WTC11 (cell line): ENCODE measurements around the gene FAM107B. TPM values are rescaled to one million over a fixed set of nuclear protein-coding genes. Genes with fewer than 3 reads are reported as not detected.
A peak's percentile ranks its signal among the peaks of the same experiment; 100 is the strongest.

Experiments used
- ATAC-seq: fragments of 200-7000 bp; cut with Tn5 transposase; 2 replicates; pipeline ENCODE4 v1.10.0; 2021; ENCODE audit warnings: mild to moderate bottlenecking, moderate library complexity
- CTCF ChIA-PET: fragments of 300-600 bp; sonication (Branson Sonifier 250); formaldehyde crosslinking; loops from one replicate; lab custom pipeline; 2021; ENCODE audit warnings: antibody characterized with exemption; lab: Charles Lee
- POLR2A ChIA-PET: fragments of 350-600 bp; sonication (Branson Sonifier 250); formaldehyde crosslinking; loops from one replicate; lab custom pipeline; 2021; ENCODE audit warnings: antibody characterized with exemption; lab: Charles Lee
- DNase-seq: peaks from one replicate; pipeline ENCODE4 v3.0.0; 2021; ENCODE audit warnings: low spot score
- H3K27ac Mint-ChIP-seq: 2 replicates; pipeline ENCODE4 v1.8.0; 2021; ENCODE audit warnings: mixed read lengths
- H3K27me3 Mint-ChIP-seq: 2 replicates; pipeline ENCODE4 v1.8.0; 2021; ENCODE audit warnings: low read depth, mild to moderate bottlenecking, moderate library complexity, mixed read lengths
- H3K36me3 Mint-ChIP-seq: 2 replicates; pipeline ENCODE4 v1.8.0; 2021; ENCODE audit warnings: mixed read lengths
- H3K4me1 Mint-ChIP-seq: 2 replicates; pipeline ENCODE4 v1.8.0; 2022; ENCODE audit warnings: mixed read lengths
- H3K4me3 Mint-ChIP-seq: 2 replicates; pipeline ENCODE4 v1.8.0; 2021; ENCODE audit warnings: mild to moderate bottlenecking, moderate library complexity, mixed read lengths
- H3K9me3 Mint-ChIP-seq: 2 replicates; pipeline ENCODE4 v1.8.0; 2021; ENCODE audit warnings: mixed read lengths
- EMX1 ChIP-seq: fragments of 250-450 bp; sonication (Bioruptor Pico); IDR thresholded peaks from 2 replicates; pipeline ENCODE4 v1.8.0; 2021; ENCODE audit warnings: mild to moderate bottlenecking
- GRHL2 ChIP-seq: fragments of 250-450 bp; sonication (Bioruptor Pico); IDR thresholded peaks from 2 replicates; pipeline ENCODE4 v1.8.0; 2022; ENCODE audit warnings: mild to moderate bottlenecking, moderate library complexity; ENCODE audit not compliant: insufficient replicate concordance, severe bottlenecking
- MLX ChIP-seq: sonication (generic); formaldehyde crosslinking; IDR thresholded peaks from 2 replicates; pipeline ENCODE4 v1.8.1; 2023; ENCODE audit warnings: mild to moderate bottlenecking, missing genetic modification reagents, moderate library complexity
- MXD4 ChIP-seq: fragments of 250-450 bp; sonication (Bioruptor Pico); IDR thresholded peaks from 2 replicates; pipeline ENCODE4 v1.8.0; 2021; ENCODE audit warnings: mild to moderate bottlenecking, moderate library complexity, borderline replicate concordance
- NFATC4 ChIP-seq: fragments of 250-450 bp; sonication (Bioruptor Pico); IDR thresholded peaks from 2 replicates; pipeline ENCODE4 v1.9.0; 2021; ENCODE audit warnings: mild to moderate bottlenecking
- NR1H2 ChIP-seq: sonication (generic); formaldehyde crosslinking; IDR thresholded peaks from 2 replicates; pipeline ENCODE4 v1.9.0; 2021; ENCODE audit warnings: mild to moderate bottlenecking, moderate library complexity, missing genetic modification reagents
- RELA ChIP-seq: sonication (generic); formaldehyde crosslinking; IDR thresholded peaks from 2 replicates; pipeline ENCODE4 v1.8.1; 2022; ENCODE audit warnings: missing genetic modification reagents, mild to moderate bottlenecking, borderline replicate concordance
- TEAD1 ChIP-seq: sonication (generic); formaldehyde crosslinking; IDR thresholded peaks from 2 replicates; pipeline ENCODE4 v1.8.0; 2022; ENCODE audit warnings: mild to moderate bottlenecking, missing genetic modification reagents
- TEAD4 ChIP-seq: sonication (generic); formaldehyde crosslinking; IDR thresholded peaks from 2 replicates; pipeline ENCODE4 v1.8.0; 2022; ENCODE audit warnings: mild to moderate bottlenecking, missing genetic modification reagents
- USF1 ChIP-seq: sonication (generic); formaldehyde crosslinking; IDR thresholded peaks from 2 replicates; pipeline ENCODE4 v1.8.0; 2022; ENCODE audit warnings: mild to moderate bottlenecking, missing genetic modification reagents
- ZNF138 ChIP-seq: sonication (generic); formaldehyde crosslinking; conservative IDR thresholded peaks from 2 replicates; pipeline ENCODE4 v1.8.1; 2022; ENCODE audit warnings: mild to moderate bottlenecking, moderate library complexity, missing genetic modification reagents
- ZNF219 ChIP-seq: sonication (generic); formaldehyde crosslinking; IDR thresholded peaks from 2 replicates; pipeline ENCODE4 v1.8.0; 2023; ENCODE audit warnings: missing genetic modification reagents, mild to moderate bottlenecking, borderline replicate concordance
- ZNF396 ChIP-seq: fragments of 250-450 bp; sonication (Bioruptor Pico); IDR thresholded peaks from 2 replicates; pipeline ENCODE4 v1.8.0; 2021; ENCODE audit warnings: mild to moderate bottlenecking, moderate library complexity, borderline replicate concordance
- ZNF416 ChIP-seq: fragments of 250-450 bp; sonication (Bioruptor Pico); IDR thresholded peaks from 2 replicates; pipeline ENCODE4 v1.9.0; 2021; ENCODE audit warnings: mild to moderate bottlenecking, inconsistent platforms
- total RNA-seq: library from RNA; stranded (reverse); gene quantifications from 3 replicates; pipeline ENCODE4 v1.2.3, GENCODE V29; 2021
- TF ChIP-seq, protein P1 (sequence below): sonication (generic); formaldehyde crosslinking; IDR thresholded peaks from 2 replicates; pipeline ENCODE4 v1.8.0; 2023; ENCODE audit warnings: missing genetic modification reagents, mild to moderate bottlenecking, borderline replicate concordance
- TF ChIP-seq, protein P2 (sequence below): sonication (generic); formaldehyde crosslinking; IDR thresholded peaks from 2 replicates; pipeline ENCODE4 v1.8.1; 2023; ENCODE audit warnings: mild to moderate bottlenecking, moderate library complexity, missing genetic modification reagents
- TF ChIP-seq, protein P3 (sequence below): fragments of 250-450 bp; sonication (Bioruptor Pico); conservative IDR thresholded peaks from 2 replicates; pipeline ENCODE4 v1.9.0; 2021; ENCODE audit warnings: mild to moderate bottlenecking

FAM107B gene
- total RNA-seq, 1 experiment from 2014 or later, result 22.4 TPM

- CTCF ChIA-PET, result interaction anchor here (1.3 to 1.5 kb wide), 2 partner anchors 40 to 51 kb away, joined by 3 read pairs; no protein-coding TSS in a partner anchor
Measured at GRCh38 chr10:14587540-14588083, 187.1 kb downstream of the FAM107B start.

GRCh38 chr10:14586901-14587300, 187.8 kb downstream of the FAM107B start:
- H3K27ac Mint-ChIP-seq, result peak overlapping the region; percentile 77
- H3K27me3 Mint-ChIP-seq, result no peaks in the 10 kb centered on the region
- H3K36me3 Mint-ChIP-seq, result no peaks in the 10 kb centered on the region
- ATAC-seq (no peak), DNase-seq (no peak)
- POLR2A ChIA-PET, result no interaction called here
- peaks cover 66% of the 10 kb centered on the region for H3K4me1 Mint-ChIP-seq
- CTCF ChIA-PET, result no interaction called here
- no peaks in the 10 kb centered on the region for H3K9me3 Mint-ChIP-seq
- H3K4me3 Mint-ChIP-seq, result no peak overlapping the region
- TF ChIP-seq NFATC4 (CRISPR knock-in tag) (no peak), MLX (CRISPR knock-in tag) (no peak), MXD4 (CRISPR knock-in tag) (no peak), NR1H2 (CRISPR knock-in tag) (no peak), ZNF416 (no peak), USF1 (no peak), ZNF138 (no peak), GRHL2 (CRISPR knock-in tag) (no peak), TEAD1 (CRISPR knock-in tag) (no peak), EMX1 (CRISPR knock-in tag) (no peak)
- TF ChIP-seq, protein P1, sequence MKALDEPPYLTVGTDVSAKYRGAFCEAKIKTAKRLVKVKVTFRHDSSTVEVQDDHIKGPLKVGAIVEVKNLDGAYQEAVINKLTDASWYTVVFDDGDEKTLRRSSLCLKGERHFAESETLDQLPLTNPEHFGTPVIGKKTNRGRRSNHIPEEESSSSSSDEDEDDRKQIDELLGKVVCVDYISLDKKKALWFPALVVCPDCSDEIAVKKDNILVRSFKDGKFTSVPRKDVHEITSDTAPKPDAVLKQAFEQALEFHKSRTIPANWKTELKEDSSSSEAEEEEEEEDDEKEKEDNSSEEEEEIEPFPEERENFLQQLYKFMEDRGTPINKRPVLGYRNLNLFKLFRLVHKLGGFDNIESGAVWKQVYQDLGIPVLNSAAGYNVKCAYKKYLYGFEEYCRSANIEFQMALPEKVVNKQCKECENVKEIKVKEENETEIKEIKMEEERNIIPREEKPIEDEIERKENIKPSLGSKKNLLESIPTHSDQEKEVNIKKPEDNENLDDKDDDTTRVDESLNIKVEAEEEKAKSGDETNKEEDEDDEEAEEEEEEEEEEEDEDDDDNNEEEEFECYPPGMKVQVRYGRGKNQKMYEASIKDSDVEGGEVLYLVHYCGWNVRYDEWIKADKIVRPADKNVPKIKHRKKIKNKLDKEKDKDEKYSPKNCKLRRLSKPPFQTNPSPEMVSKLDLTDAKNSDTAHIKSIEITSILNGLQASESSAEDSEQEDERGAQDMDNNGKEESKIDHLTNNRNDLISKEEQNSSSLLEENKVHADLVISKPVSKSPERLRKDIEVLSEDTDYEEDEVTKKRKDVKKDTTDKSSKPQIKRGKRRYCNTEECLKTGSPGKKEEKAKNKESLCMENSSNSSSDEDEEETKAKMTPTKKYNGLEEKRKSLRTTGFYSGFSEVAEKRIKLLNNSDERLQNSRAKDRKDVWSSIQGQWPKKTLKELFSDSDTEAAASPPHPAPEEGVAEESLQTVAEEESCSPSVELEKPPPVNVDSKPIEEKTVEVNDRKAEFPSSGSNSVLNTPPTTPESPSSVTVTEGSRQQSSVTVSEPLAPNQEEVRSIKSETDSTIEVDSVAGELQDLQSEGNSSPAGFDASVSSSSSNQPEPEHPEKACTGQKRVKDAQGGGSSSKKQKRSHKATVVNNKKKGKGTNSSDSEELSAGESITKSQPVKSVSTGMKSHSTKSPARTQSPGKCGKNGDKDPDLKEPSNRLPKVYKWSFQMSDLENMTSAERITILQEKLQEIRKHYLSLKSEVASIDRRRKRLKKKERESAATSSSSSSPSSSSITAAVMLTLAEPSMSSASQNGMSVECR (CRISPR knock-in tag), result no peak
- TF ChIP-seq, protein P2, sequence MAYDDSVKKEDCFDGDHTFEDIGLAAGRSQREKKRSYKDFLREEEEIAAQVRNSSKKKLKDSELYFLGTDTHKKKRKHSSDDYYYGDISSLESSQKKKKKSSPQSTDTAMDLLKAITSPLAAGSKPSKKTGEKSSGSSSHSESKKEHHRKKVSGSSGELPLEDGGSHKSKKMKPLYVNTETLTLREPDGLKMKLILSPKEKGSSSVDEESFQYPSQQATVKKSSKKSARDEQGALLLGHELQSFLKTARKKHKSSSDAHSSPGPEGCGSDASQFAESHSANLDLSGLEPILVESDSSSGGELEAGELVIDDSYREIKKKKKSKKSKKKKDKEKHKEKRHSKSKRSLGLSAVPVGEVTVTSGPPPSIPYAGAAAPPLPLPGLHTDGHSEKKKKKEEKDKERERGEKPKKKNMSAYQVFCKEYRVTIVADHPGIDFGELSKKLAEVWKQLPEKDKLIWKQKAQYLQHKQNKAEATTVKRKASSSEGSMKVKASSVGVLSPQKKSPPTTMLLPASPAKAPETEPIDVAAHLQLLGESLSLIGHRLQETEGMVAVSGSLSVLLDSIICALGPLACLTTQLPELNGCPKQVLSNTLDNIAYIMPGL (CRISPR knock-in tag), result no peak

More at GRCh38 chr10:14587540-14588083, 187.1 kb downstream of the FAM107B start:
- DNase-seq (no peak), ATAC-seq (no peak)
- Mint-ChIP-seq H3K9me3 (no peaks in the 10 kb centered on the region), H3K27ac (no peak overlapping the region), H3K4me3 (no peak overlapping the region), H3K36me3 (no peaks in the 10 kb centered on the region), H3K4me1 (peaks cover 71% of the 10 kb centered on the region), H3K27me3 (no peaks in the 10 kb centered on the region)
- POLR2A ChIA-PET, result no interaction called here
- TF ChIP-seq ZNF219 (CRISPR knock-in tag), result no peak
- TF ChIP-seq TEAD4 (CRISPR knock-in tag), result no peak
- TF ChIP-seq, protein P1 (CRISPR knock-in tag), result no peak
- TF ChIP-seq ZNF396, result no peak
- no peak for TF ChIP-seq EMX1 (CRISPR knock-in tag)
- TF ChIP-seq, protein P3, sequence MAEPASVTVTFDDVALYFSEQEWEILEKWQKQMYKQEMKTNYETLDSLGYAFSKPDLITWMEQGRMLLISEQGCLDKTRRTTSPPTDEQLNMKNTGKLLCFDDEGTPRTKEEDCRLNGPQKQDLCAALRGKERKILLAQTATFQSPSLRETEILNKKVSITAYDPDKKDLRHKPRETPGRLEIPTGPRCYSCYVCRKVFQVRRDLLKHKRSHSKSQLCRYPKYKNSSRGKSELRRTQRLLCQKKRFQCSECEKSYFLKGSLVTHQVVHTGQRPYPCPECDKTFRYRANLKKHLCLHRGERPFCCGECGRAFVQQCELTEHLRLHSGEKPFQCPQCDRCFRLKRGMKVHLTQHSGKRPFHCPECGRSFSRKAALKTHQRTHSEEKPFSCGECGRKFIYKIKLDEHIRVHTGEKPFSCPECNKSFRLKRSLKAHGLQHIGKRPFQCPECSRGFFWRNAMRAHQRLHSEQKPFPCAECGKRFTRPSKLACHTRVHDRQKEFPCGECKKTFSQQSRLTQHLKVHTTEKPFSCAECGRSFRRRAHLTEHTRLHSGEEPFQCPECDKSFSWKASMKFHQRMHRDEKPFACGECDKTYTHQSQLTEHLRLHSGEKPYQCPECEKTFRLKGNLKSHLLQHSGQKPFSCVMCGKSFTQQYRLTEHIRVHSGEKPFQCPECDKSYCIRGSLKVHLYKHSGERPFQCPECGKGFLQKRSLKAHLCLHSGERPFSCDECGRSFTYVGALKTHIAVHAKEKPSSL, result no peak
- no peak for TF ChIP-seq RELA (CRISPR knock-in tag)
